ENCODE data around the gene ZC3H18.

- TF ChIP-seq TAF1 (IDR thresholded peaks at IDR 0.05; ENCODE audit: borderline replicate concordance, low read depth, low read length) = no peak
- no peak for TF ChIP-seq POLR2AphosphoS5 (IDR thresholded peaks at IDR 0.05; ENCODE audit: low read depth, low read length)
- TF ChIP-seq POLR2A (IDR thresholded peaks at IDR 0.05; ENCODE audit: low read depth, low read length) = no peak
These were observed 35.5 kb upstream of the ZC3H18 start for GRCh38 chr16:88534638-88535190.

Measured in GM12892 (cell line).